Keratinocyte (primary cell): ENCODE results near the gene LARGE1. TPM values are rescaled to one million over a fixed set of nuclear protein-coding genes. Genes with fewer than 3 reads are reported as not detected.
A peak's percentile ranks its signal among the peaks of the same experiment; 100 is the strongest.

ENCODE experiments used
- DNase-seq: peaks from one replicate; pipeline ENCODE4 v3.0.0-alpha.2; 2011; ENCODE audit warnings: low read depth, missing footprints, low spot score
- FAIRE-seq: peaks from 2 replicates; lab custom pipeline; 2011; peaks lifted over from hg19 to GRCh38; lab: Jason Lieb, UNC
- H2AFZ ChIP-seq: 2 replicates; pipeline ENCODE4 v1.6.0; 2012; ENCODE audit warnings: low read length, control low read depth, inconsistent platforms; ENCODE audit not compliant: control insufficient read depth
- H3K27ac ChIP-seq: 2 replicates; pipeline ENCODE4 v1.5.1; 2011; ENCODE audit warnings: low read length; ENCODE audit not compliant: control insufficient read depth, insufficient read depth
- H3K27me3 ChIP-seq: 3 replicates; pipeline ENCODE4 v1.6.0; 2011; ENCODE audit warnings: low read length; ENCODE audit not compliant: control insufficient read depth, insufficient read depth; ENCODE audit errors: extremely low read depth
- H3K36me3 ChIP-seq, 2 experiments: 2 replicates in 1 of 2; 3 replicates in 1 of 2; pipeline ENCODE4 v1.5.1; 2011; ENCODE audit warnings: low read length in 2 of 2, mild to moderate bottlenecking in 1 of 2; ENCODE audit not compliant: control insufficient read depth in 2 of 2, insufficient read depth in 2 of 2; ENCODE audit errors: extremely low read depth in 1 of 2
- H3K4me1 ChIP-seq: 3 replicates; pipeline ENCODE4 v1.5.1; 2011; ENCODE audit warnings: low read length; ENCODE audit not compliant: control insufficient read depth, insufficient read depth; ENCODE audit errors: extremely low read depth
- H3K4me2 ChIP-seq: 3 replicates; pipeline ENCODE4 v1.6.0; 2011; ENCODE audit warnings: low read depth, low read length; ENCODE audit not compliant: control insufficient read depth, insufficient read depth; ENCODE audit errors: extremely low read depth
- H3K4me3 ChIP-seq, 3 experiments: fragments of 200-600 bp in 1 of 3; sonication (generic) in 1 of 3; 2 replicates in 2 of 3; 3 replicates in 1 of 3; pipeline ENCODE4 v1.5.1; 2011 to 2016; ENCODE audit warnings: low read length in 3 of 3, mild to moderate bottlenecking in 3 of 3, control low read depth in 2 of 3, inconsistent platforms in 1 of 3, low read depth in 1 of 3, mixed read lengths in 1 of 3, mixed run types in 1 of 3, moderate library complexity in 1 of 3; ENCODE audit not compliant: control insufficient read depth in 2 of 3, insufficient read depth in 2 of 3; ENCODE audit errors: extremely low read depth in 1 of 3
- H3K79me2 ChIP-seq: 2 replicates; pipeline ENCODE4 v1.6.0; 2012; ENCODE audit warnings: low read length; ENCODE audit not compliant: control insufficient read depth, insufficient read depth
- H3K9ac ChIP-seq: 3 replicates; pipeline ENCODE4 v1.6.0; 2011; ENCODE audit warnings: low read length; ENCODE audit not compliant: control insufficient read depth, insufficient read depth; ENCODE audit errors: extremely low read depth
- H3K9me1 ChIP-seq: 3 replicates; pipeline ENCODE4 v1.6.0; 2011; ENCODE audit warnings: low read length; ENCODE audit not compliant: control insufficient read depth, insufficient read depth; ENCODE audit errors: extremely low read depth
- H3K9me3 ChIP-seq: 2 replicates; pipeline ENCODE4 v1.5.1; 2012; ENCODE audit warnings: low read depth, low read length; ENCODE audit not compliant: control insufficient read depth
- H4K20me1 ChIP-seq: 3 replicates; pipeline ENCODE4 v1.6.0; 2011; ENCODE audit warnings: low read length; ENCODE audit not compliant: control insufficient read depth, insufficient read depth; ENCODE audit errors: extremely low read depth
- EZH2 ChIP-seq: IDR thresholded peaks from one replicate; pipeline ENCODE4 v1.6.1; 2012; ENCODE audit warnings: inconsistent platforms, mild to moderate bottlenecking, low read length, moderate library complexity
- dilution Hi-C: fragments of 300-500 bp; cut with MboI; formaldehyde crosslinking; loops from one replicate; pipeline ENCODE4 v1.7.0; 2020; ENCODE audit warnings: low sequenced_read_pairs; ENCODE audit not compliant: extremely low pct_ligation_motif_present
- polyA minus RNA-seq, 3 experiments: library from RNA; depleted of rRNA, polyadenylated mRNA; stranded (reverse); fragments of >200 nt; gene quantifications; 1 replicate in 1 of 3; 2 replicates in 1 of 3; 3 replicates in 1 of 3; pipeline ENCODE4 v1.2.3, GENCODE V29; 2011
- polyA plus RNA-seq, 5 experiments: library from polyadenylated mRNA; depleted of rRNA in 3 of 5; stranded (reverse) in 3 of 5; stranded (forward) in 1 of 5; unstranded in 1 of 5; fragments of >200 nt; gene quantifications; 1 replicate in 1 of 5; 2 replicates in 3 of 5; 3 replicates in 1 of 5; pipeline versions ENCODE4 v1.2.1 to v1.2.3, GENCODE V29; 2011 to 2012; ENCODE audit warnings: missing spikeins in 2 of 5, low read depth in 1 of 5, low replicate concordance in 1 of 5
- TF ChIP-seq, protein P1 (sequence below), 3 experiments: IDR thresholded peaks in 1 of 3; conservative IDR thresholded peaks in 1 of 3; optimal IDR thresholded peaks in 1 of 3; 2 replicates in 2 of 3; 3 replicates in 1 of 3; pipeline versions ENCODE3 to v1.5.1; 2011; ENCODE audit warnings: low read length in 3 of 3, mild to moderate bottlenecking in 3 of 3, moderate library complexity in 2 of 3, control low read depth in 1 of 3, inconsistent platforms in 1 of 3; ENCODE audit not compliant: insufficient read depth in 2 of 3; ENCODE audit errors: extremely low read depth in 1 of 3

The LARGE1 gene
- 4.5 to 6.5 TPM (median 5.8 TPM) in 3 replicates for polyA plus RNA-seq
- polyA plus RNA-seq (2011; ENCODE audit: low read depth), result 2.3 TPM
- 5.4 and 5.5 TPM in 2 replicates for polyA plus RNA-seq (2011; cell fraction: cytosol; rRNA removed)
- polyA plus RNA-seq (2011; cell fraction: nucleus; rRNA removed), result 8.8 and 11.6 TPM in 2 replicates
- 4.2 and 6.3 TPM in 2 replicates for polyA plus RNA-seq (2012; ENCODE audit: low replicate concordance)
- 13.2 to 16.0 TPM (median 15.6 TPM) in 3 replicates for polyA minus RNA-seq
- polyA minus RNA-seq (2011; cell fraction: cytosol; rRNA and poly(A)+ RNA removed), result 8.4 TPM
- 14.0 and 26.7 TPM in 2 replicates for polyA minus RNA-seq (2011; cell fraction: nucleus; rRNA and poly(A)+ RNA removed)

DNA sequence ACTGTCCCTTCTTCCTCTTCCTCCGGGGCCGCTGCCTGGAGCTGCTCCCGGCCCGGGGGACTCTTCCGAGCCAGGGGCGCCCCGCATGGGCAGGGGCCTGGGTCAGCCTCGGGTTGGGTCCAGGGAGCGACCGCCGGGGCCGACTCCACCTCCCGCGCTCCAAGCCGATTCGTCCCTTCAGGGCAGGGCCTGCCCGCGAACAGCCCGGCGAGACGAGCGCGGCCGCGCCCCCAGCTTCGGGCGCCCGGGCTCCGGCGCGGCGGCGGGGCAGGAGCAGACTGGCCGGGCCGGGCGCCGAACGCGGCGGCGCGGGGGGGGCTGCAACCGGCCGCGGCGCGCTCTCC lies at the start of gene LARGE1:
TSS of gene LARGE1 (minus strand) at position 280 of the 344 bp plus-strand sequence.
- Histone ChIP-seq H3K4me1 (peaks cover 17% of the 10 kb centered on the region), H2AFZ (peak within 1 kb of the TSS; percentile 96), H4K20me1 (peaks cover 6% of the 10 kb centered on the region), H3K4me3 (peak within 1 kb of the TSS; percentile 74 to 87 (median 82)), H3K9me1 (peaks cover 2% of the 10 kb centered on the region), H3K27ac (peak within 1 kb of the TSS; percentile 36), H3K9me3 (no peaks in the 10 kb centered on the region), H3K4me2 (peak within 1 kb of the TSS; percentile 93), H3K79me2 (peaks cover 2% of the 10 kb centered on the region), H3K36me3 (no peaks in the 10 kb centered on the region), H3K9ac (peak within 1 kb of the TSS; percentile 81), H3K27me3 (no peaks in the 10 kb centered on the region)
- dilution Hi-C loops, result no loop called here
- DNase-seq, result no peak
- TF ChIP-seq EZH2, result no peak
- TF ChIP-seq, protein P1, sequence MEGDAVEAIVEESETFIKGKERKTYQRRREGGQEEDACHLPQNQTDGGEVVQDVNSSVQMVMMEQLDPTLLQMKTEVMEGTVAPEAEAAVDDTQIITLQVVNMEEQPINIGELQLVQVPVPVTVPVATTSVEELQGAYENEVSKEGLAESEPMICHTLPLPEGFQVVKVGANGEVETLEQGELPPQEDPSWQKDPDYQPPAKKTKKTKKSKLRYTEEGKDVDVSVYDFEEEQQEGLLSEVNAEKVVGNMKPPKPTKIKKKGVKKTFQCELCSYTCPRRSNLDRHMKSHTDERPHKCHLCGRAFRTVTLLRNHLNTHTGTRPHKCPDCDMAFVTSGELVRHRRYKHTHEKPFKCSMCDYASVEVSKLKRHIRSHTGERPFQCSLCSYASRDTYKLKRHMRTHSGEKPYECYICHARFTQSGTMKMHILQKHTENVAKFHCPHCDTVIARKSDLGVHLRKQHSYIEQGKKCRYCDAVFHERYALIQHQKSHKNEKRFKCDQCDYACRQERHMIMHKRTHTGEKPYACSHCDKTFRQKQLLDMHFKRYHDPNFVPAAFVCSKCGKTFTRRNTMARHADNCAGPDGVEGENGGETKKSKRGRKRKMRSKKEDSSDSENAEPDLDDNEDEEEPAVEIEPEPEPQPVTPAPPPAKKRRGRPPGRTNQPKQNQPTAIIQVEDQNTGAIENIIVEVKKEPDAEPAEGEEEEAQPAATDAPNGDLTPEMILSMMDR (optimal IDR thresholded peaks at IDR 0.05 in 1 of 3, IDR thresholded peaks at IDR 0.05 in 1 of 3, conservative IDR thresholded peaks at IDR 0.05 in 1 of 3; ENCODE audit: extremely low read depth in 1 of 3, insufficient read depth in 2 of 3, low read length in 3 of 3), result no peak
- FAIRE-seq, result no peak

DNA sequence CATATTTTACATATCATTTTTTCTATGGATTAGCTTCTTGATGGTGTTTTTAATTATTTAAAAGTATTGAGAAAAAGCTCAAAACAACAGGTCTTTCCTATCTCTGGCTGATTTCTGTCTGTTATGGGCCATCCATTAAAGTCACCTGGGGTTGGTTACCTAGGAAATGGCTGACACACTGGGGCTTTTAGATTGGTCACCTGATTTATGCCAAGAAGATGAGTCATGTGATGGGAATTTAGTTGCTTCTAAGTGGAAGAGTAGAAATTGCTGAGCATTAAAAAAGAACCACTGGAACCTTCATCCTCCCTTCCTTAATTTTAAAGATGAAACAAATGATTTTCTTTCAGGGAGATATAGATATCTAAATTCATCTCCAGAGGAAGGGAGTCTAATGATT lies 48.8 kb upstream of the LARGE1 start:
- TF ChIP-seq, protein P1 (optimal IDR thresholded peaks at IDR 0.05 in 1 of 3, IDR thresholded peaks at IDR 0.05 in 1 of 3, conservative IDR thresholded peaks at IDR 0.05 in 1 of 3; ENCODE audit: extremely low read depth in 1 of 3, insufficient read depth in 2 of 3, low read length in 3 of 3), result no peak
- TF ChIP-seq EZH2, result no peak
- Histone ChIP-seq H3K9ac (no peak overlapping the region), H3K4me2 (no peak overlapping the region), H3K4me1 (no peaks in the 10 kb centered on the region), H4K20me1 (no peaks in the 10 kb centered on the region), H3K79me2 (no peaks in the 10 kb centered on the region), H3K9me3 (no peaks in the 10 kb centered on the region), H3K9me1 (no peaks in the 10 kb centered on the region), H3K36me3 (no peaks in the 10 kb centered on the region), H3K27ac (no peak overlapping the region), H3K4me3 (no peak overlapping the region), H2AFZ (no peak overlapping the region), H3K27me3 (no peaks in the 10 kb centered on the region)
- FAIRE-seq (no peak), DNase-seq (peak; percentile 38)
- dilution Hi-C loops, result no loop called here
